ENCODE measurements around the gene FRG2B.
"Not testable (repeated sequence)": the region's sequence is repeated elsewhere in the genome, so short reads cannot be mapped to it uniquely, and the experiment has no call there.

FRG2B gene

GRCh38 chr10:133622544-133622943 is 4.1 kb downstream of the FRG2B start:
- H3K4me3 ChIP-seq (ENCODE audit: low read length); DNase-seq (ENCODE audit: low read depth); H3K9ac ChIP-seq (ENCODE audit: low read length); H3K4me1 ChIP-seq (ENCODE audit: control insufficient read depth, insufficient read depth, low read length); H3K36me3 ChIP-seq (ENCODE audit: control insufficient read depth, insufficient read depth, low read length, severe bottlenecking); H3K9me3 ChIP-seq (ENCODE audit: control insufficient read depth, low read length): not testable (repeated sequence)
- peaks cover 12% of the 10 kb centered on the region for H3K27me3 ChIP-seq (replicated peaks; ENCODE audit: control insufficient read depth, insufficient read depth, low read length)

- Histone ChIP-seq H3K9ac (ENCODE audit: low read length) (no peak overlapping the region), H3K4me3 (ENCODE audit: low read length) (no peak overlapping the region), H3K9me3 (ENCODE audit: control insufficient read depth, low read length) (no peaks in the 10 kb centered on the region), H3K4me1 (ENCODE audit: control insufficient read depth, insufficient read depth, low read length) (no peaks in the 10 kb centered on the region), H3K27me3 (replicated peaks; ENCODE audit: control insufficient read depth, insufficient read depth, low read length) (peaks cover 12% of the 10 kb centered on the region), H3K36me3 (ENCODE audit: control insufficient read depth, insufficient read depth, low read length, severe bottlenecking) (no peaks in the 10 kb centered on the region)
- no peak for DNase-seq (ENCODE audit: low read depth)
These were observed 7.7 kb downstream of the FRG2B start for GRCh38 chr10:133618851-133619250.

GRCh38 chr10:133617196-133617595 is 9.4 kb downstream of the FRG2B start:
- Histone ChIP-seq H3K27me3 (replicated peaks; ENCODE audit: control insufficient read depth, insufficient read depth, low read length) (peaks cover 22% of the 10 kb centered on the region), H3K4me3 (ENCODE audit: low read length) (no peak overlapping the region), H3K9ac (ENCODE audit: low read length) (no peak overlapping the region), H3K9me3 (ENCODE audit: control insufficient read depth, low read length) (peaks cover 7% of the 10 kb centered on the region), H3K4me1 (ENCODE audit: control insufficient read depth, insufficient read depth, low read length) (no peaks in the 10 kb centered on the region), H3K36me3 (ENCODE audit: control insufficient read depth, insufficient read depth, low read length, severe bottlenecking) (no peaks in the 10 kb centered on the region)
- no peak for DNase-seq (ENCODE audit: low read depth)

DNA sequence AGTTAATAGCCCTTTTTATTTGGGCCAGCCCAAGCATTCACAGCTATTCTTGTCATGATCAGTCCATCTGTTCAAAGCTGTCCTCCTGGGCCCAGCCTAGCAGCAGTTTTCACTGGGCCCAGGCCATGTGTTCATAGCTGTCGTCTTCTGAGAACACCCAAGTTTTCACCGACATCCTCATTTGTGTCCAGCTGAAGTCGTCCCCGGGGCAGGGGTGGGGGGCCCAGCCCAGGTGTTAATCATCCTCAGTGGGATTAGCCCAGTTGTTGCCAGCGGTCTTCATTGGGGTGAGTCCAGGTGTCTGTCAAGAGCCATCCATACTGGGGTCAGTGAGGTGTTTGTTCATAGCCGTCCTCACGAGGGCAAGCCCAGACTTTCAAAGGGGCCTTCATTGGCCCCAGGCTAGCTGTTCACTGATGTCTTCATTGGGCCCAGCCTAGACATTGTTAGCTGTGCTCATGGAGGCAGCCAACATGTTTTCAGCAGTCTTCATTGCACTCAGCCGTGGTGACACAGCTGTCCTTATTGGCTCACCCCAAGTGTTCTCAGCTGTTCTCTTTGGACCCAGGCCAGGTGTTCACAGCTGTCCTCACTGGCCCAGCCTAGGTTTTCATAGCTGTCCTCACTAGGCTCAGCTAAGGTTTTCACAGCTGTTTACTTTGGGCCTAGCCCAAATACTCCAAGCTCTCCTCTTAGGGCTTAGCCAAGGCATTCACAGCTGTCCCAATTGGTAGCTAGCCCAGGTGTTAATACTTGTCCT is 10.0 kb downstream of the FRG2B start:
- Histone ChIP-seq H3K4me3 (ENCODE audit: low read length) (no peak overlapping the region), H3K9me3 (ENCODE audit: control insufficient read depth, low read length) (peaks cover 10% of the 10 kb centered on the region), H3K9ac (ENCODE audit: low read length) (no peak overlapping the region), H3K4me1 (ENCODE audit: control insufficient read depth, insufficient read depth, low read length) (no peaks in the 10 kb centered on the region), H3K36me3 (ENCODE audit: control insufficient read depth, insufficient read depth, low read length, severe bottlenecking) (no peaks in the 10 kb centered on the region), H3K27me3 (replicated peaks; ENCODE audit: control insufficient read depth, insufficient read depth, low read length) (peaks cover 19% of the 10 kb centered on the region)
- DNase-seq (ENCODE audit: low read depth): no peak

- Histone ChIP-seq H3K27me3 (replicated peaks; ENCODE audit: control insufficient read depth, insufficient read depth, low read length) (peaks cover 11% of the 10 kb centered on the region), H3K36me3 (ENCODE audit: control insufficient read depth, insufficient read depth, low read length, severe bottlenecking) (no peaks in the 10 kb centered on the region), H3K4me1 (ENCODE audit: control insufficient read depth, insufficient read depth, low read length) (no peaks in the 10 kb centered on the region), H3K4me3 (ENCODE audit: low read length) (no peak overlapping the region), H3K9me3 (ENCODE audit: control insufficient read depth, low read length) (peaks cover 10% of the 10 kb centered on the region), H3K9ac (ENCODE audit: low read length) (no peak overlapping the region)
- no peak for DNase-seq (ENCODE audit: low read depth)
These were observed 11.6 kb downstream of the FRG2B start for GRCh38 chr10:133614830-133615580.

GRCh38 chr10:133613699-133614098 is 12.9 kb downstream of the FRG2B start:
- Histone ChIP-seq H3K9me3 (ENCODE audit: control insufficient read depth, low read length) (peaks cover 11% of the 10 kb centered on the region), H3K4me3 (ENCODE audit: low read length) (no peak overlapping the region), H3K27me3 (replicated peaks; ENCODE audit: control insufficient read depth, insufficient read depth, low read length) (peaks cover 20% of the 10 kb centered on the region), H3K4me1 (ENCODE audit: control insufficient read depth, insufficient read depth, low read length) (no peaks in the 10 kb centered on the region), H3K36me3 (ENCODE audit: control insufficient read depth, insufficient read depth, low read length, severe bottlenecking) (no peaks in the 10 kb centered on the region), H3K9ac (ENCODE audit: low read length) (no peak overlapping the region)
- DNase-seq (ENCODE audit: low read depth): no peak

DNA sequence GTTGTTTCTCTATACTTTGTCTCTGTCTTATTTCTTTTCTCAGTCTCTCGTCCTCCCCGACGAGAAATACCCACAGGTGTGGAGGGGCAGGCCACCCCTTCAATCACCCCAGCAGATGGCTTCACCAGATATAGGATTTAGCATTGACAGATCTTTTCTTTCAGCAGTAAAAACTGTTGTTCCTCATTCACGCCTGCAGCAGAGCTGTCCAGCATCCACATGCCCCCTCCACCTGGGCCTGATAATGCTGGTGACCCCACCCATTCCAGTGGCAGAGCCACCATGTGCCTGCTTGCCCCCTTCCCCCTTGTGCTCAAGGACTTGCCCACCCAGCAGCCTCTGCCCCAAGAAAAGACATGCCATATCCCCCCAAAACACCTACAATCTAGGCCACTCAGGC is 15.5 kb downstream of the FRG2B start:
- Histone ChIP-seq H3K9me3 (ENCODE audit: control insufficient read depth, low read length) (peaks cover 29% of the 10 kb centered on the region), H3K4me1 (ENCODE audit: control insufficient read depth, insufficient read depth, low read length) (no peaks in the 10 kb centered on the region)

GRCh38 chr10:133608855-133609254 is 17.7 kb downstream of the FRG2B start:
- DNase-seq (ENCODE audit: low read depth): peak; percentile 70
- Histone ChIP-seq H3K9me3 (ENCODE audit: control insufficient read depth, low read length) (peaks cover 36% of the 10 kb centered on the region), H3K4me1 (ENCODE audit: control insufficient read depth, insufficient read depth, low read length) (no peaks in the 10 kb centered on the region), H3K27me3 (replicated peaks; ENCODE audit: control insufficient read depth, insufficient read depth, low read length) (peaks cover 56% of the 10 kb centered on the region), H3K9ac (ENCODE audit: low read length) (no peak overlapping the region), H3K36me3 (ENCODE audit: control insufficient read depth, insufficient read depth, low read length, severe bottlenecking) (no peaks in the 10 kb centered on the region), H3K4me3 (ENCODE audit: low read length) (no peak overlapping the region)

More for the DNA sequence above, 15.5 kb downstream of the FRG2B start:
- Histone ChIP-seq H3K9ac (ENCODE audit: low read length) (no peak overlapping the region), H3K36me3 (ENCODE audit: control insufficient read depth, insufficient read depth, low read length, severe bottlenecking) (no peaks in the 10 kb centered on the region), H3K27me3 (replicated peaks; ENCODE audit: control insufficient read depth, insufficient read depth, low read length) (peaks cover 42% of the 10 kb centered on the region), H3K4me3 (ENCODE audit: low read length) (no peak overlapping the region)
- DNase-seq (ENCODE audit: low read depth): no peak

DNA sequence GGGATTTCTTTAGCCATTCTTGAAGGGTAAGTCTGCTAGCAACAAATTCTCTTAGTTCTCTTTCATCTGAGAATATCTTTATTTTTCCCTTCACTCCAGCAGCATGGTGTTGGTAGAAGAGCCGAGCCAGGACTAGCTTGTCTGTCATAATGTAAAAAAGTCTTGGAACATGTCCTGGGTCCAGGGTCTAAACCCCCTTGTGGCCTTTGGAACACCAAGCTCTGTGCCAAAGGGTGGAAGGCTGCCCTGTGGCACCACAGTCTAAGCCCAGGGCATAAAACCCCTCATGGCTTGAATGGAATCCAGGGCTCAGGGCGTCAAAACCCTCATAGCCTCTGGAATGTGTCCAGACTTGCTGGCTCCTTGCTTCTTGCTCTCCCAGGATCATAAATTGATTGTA is 23.2 kb downstream of the FRG2B start:
- peaks cover 31% of the 10 kb centered on the region for H3K9me3 ChIP-seq (ENCODE audit: control insufficient read depth, low read length)
- not testable (repeated sequence) for H3K4me1 ChIP-seq (ENCODE audit: control insufficient read depth, insufficient read depth, low read length)

DNA sequence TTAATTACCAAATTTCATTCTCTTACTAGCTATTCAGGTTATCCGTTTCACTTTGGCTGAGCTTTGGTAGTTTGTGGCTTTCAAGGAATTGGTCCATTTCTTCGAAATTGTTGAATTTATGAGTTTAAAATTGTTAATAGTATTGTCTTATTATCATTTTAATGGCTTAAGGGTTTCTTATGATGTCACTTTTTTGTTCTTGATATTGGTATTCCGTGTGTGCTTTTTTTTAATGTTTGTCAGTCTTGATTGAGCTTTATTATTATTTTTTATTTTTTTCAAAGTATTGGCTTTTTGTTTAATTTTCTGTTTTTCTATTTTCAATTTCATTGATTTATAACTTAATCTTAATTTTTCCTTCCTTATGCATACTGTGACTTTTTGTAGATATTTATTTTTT is 25.9 kb downstream of the FRG2B start:
- Histone ChIP-seq H3K36me3 (ENCODE audit: control insufficient read depth, insufficient read depth, low read length, severe bottlenecking) (no peaks in the 10 kb centered on the region), H3K4me3 (ENCODE audit: low read length) (no peak overlapping the region), H3K27me3 (replicated peaks; ENCODE audit: control insufficient read depth, insufficient read depth, low read length) (peaks cover 31% of the 10 kb centered on the region), H3K9ac (ENCODE audit: low read length) (no peak overlapping the region), H3K9me3 (ENCODE audit: control insufficient read depth, low read length) (peaks cover 16% of the 10 kb centered on the region), H3K4me1 (ENCODE audit: control insufficient read depth, insufficient read depth, low read length) (no peaks in the 10 kb centered on the region)
- DNase-seq (ENCODE audit: low read depth): no peak

More for the DNA sequence above, 23.2 kb downstream of the FRG2B start:
- not testable (repeated sequence) for H3K36me3 ChIP-seq (ENCODE audit: control insufficient read depth, insufficient read depth, low read length, severe bottlenecking); DNase-seq (ENCODE audit: low read depth); H3K4me3 ChIP-seq (ENCODE audit: low read length); H3K9ac ChIP-seq (ENCODE audit: low read length)
- peaks cover 47% of the 10 kb centered on the region for H3K27me3 ChIP-seq (replicated peaks; ENCODE audit: control insufficient read depth, insufficient read depth, low read length)

GRCh38 chr10:133599869-133600268 is 26.7 kb downstream of the FRG2B start:
- Histone ChIP-seq H3K27me3 (replicated peaks; ENCODE audit: control insufficient read depth, insufficient read depth, low read length) (peaks cover 29% of the 10 kb centered on the region), H3K9me3 (ENCODE audit: control insufficient read depth, low read length) (peaks cover 12% of the 10 kb centered on the region)
- not testable (repeated sequence) for H3K4me1 ChIP-seq (ENCODE audit: control insufficient read depth, insufficient read depth, low read length); DNase-seq (ENCODE audit: low read depth); H3K36me3 ChIP-seq (ENCODE audit: control insufficient read depth, insufficient read depth, low read length, severe bottlenecking); H3K4me3 ChIP-seq (ENCODE audit: low read length); H3K9ac ChIP-seq (ENCODE audit: low read length)
